HepG2 (cell line): Measurements from ENCODE around the gene GIN1. TPM values are rescaled to one million over a fixed set of nuclear protein-coding genes. Genes with fewer than 3 reads are reported as not detected.
A peak's percentile ranks its signal among the peaks of the same experiment; 100 is the strongest.

Experiments
- ATAC-seq: fragments of 200-7000 bp; cut with Tn5 transposase; 3 replicates; pipeline ENCODE4 v1.9.1; 2020; ENCODE audit warnings: mild to moderate bottlenecking, moderate library complexity
- BruUV-seq: library from RNA; stranded (reverse); fragments of 400-500 nt; replicated peaks from 2 replicates; lab custom pipeline; 2021; lab: Mats Ljungman, UMichigan
- CTCF ChIA-PET: fragments of 300-600 bp; formaldehyde crosslinking; extraction: SDS; loops from one replicate; lab custom pipeline; 2021; ENCODE audit warnings: low total read pairs, inconsistent platforms, low intra/inter-chr PET ratio; lab: Yijun Ruan, JAX
- POLR2A ChIA-PET: fragments of 350-600 bp; sonication (Branson Sonifier 250); formaldehyde crosslinking; loops from one replicate; lab custom pipeline; 2020; ENCODE audit warnings: antibody characterized with exemption, inconsistent platforms; lab: Yijun Ruan, JAX
- DNase-seq: peaks from one replicate; pipeline ENCODE4 v3.0.0-alpha.2; 2015; ENCODE audit warnings: low spot score
- FAIRE-seq: peaks from 3 replicates; lab custom pipeline; 2011; peaks lifted over from hg19 to GRCh38; lab: Jason Lieb, UNC
- H2AFZ ChIP-seq: one replicate; pipeline ENCODE4 v1.6.1; 2011; ENCODE audit warnings: low read length, inconsistent platforms
- H3K27ac ChIP-seq: fragments of 300-600 bp; 3 replicates; pipeline ENCODE4 v1.8.0; 2011; ENCODE audit warnings: mixed run types, mild to moderate bottlenecking, mixed read lengths, low read length, inconsistent platforms; ENCODE audit not compliant: insufficient read depth; ENCODE audit errors: extremely low read length
- H3K27me3 ChIP-seq, 2 experiments: fragments of 200-600 bp in 1 of 2; 2 replicates in 1 of 2; 3 replicates in 1 of 2; pipeline versions ENCODE4 v1.6.0 to v1.8.0; 2011; ENCODE audit warnings: low read length in 2 of 2, mild to moderate bottlenecking in 2 of 2, moderate library complexity in 2 of 2, inconsistent platforms in 1 of 2; ENCODE audit not compliant: insufficient read depth in 2 of 2, control insufficient read depth in 1 of 2
- H3K36me3 ChIP-seq, 2 experiments: fragments of 200-600 bp in 1 of 2; replicated peaks in 1 of 2; 2 replicates in 1 of 2; 3 replicates in 1 of 2; pipeline versions ENCODE4 v1.5.1 to v1.8.0; 2011; ENCODE audit warnings: low read length in 2 of 2, inconsistent platforms in 1 of 2; ENCODE audit not compliant: insufficient read depth in 2 of 2, control insufficient read depth in 1 of 2
- H3K4me1 ChIP-seq: 2 replicates; pipeline ENCODE4 v1.5.1; 2012; ENCODE audit warnings: low read length, inconsistent platforms; ENCODE audit not compliant: insufficient read depth
- H3K4me2 ChIP-seq: 2 replicates; pipeline ENCODE4 v1.6.0; 2011; ENCODE audit warnings: low read depth, low read length, inconsistent platforms
- H3K4me3 ChIP-seq, 3 experiments: fragments of 200-600 bp in 1 of 3; sonication (generic), shearing (Covaris generic) in 1 of 3; replicated peaks in 1 of 3; 2 replicates each; pipeline ENCODE4 v1.5.1; 2011 to 2016; ENCODE audit warnings: low read length in 3 of 3, inconsistent platforms in 2 of 3, low read depth in 2 of 3, mild to moderate bottlenecking in 2 of 3, control low read depth in 1 of 3, mixed read lengths in 1 of 3; ENCODE audit not compliant: insufficient read depth in 1 of 3
- H3K79me2 ChIP-seq: one replicate; pipeline ENCODE4 v1.6.1; 2011; ENCODE audit warnings: low read length, inconsistent platforms; ENCODE audit not compliant: insufficient read depth
- H3K9ac ChIP-seq: 2 replicates; pipeline ENCODE4 v1.6.0; 2011; ENCODE audit warnings: mild to moderate bottlenecking, low read depth, low read length, inconsistent platforms; ENCODE audit not compliant: insufficient read depth
- H3K9me3 ChIP-seq: 2 replicates; pipeline ENCODE4 v1.5.1; 2012; ENCODE audit warnings: mild to moderate bottlenecking, low read length
- H4K20me1 ChIP-seq: 2 replicates; pipeline ENCODE4 v1.6.0; 2011; ENCODE audit warnings: inconsistent platforms, mild to moderate bottlenecking, low read length, moderate library complexity; ENCODE audit not compliant: insufficient read depth
- MNT ChIP-seq: fragments of 450-650 bp; IDR thresholded peaks from 2 replicates; pipeline ENCODE4 v1.6.1; 2016
- THAP11 ChIP-seq: IDR thresholded peaks from 2 replicates; pipeline ENCODE4 v1.6.1; 2016; ENCODE audit warnings: missing biosample characterization, missing genetic modification reagents
- U2AF2 ChIP-seq: fragments of 200-400 bp; formaldehyde crosslinking; IDR thresholded peaks from 2 replicates; pipeline ENCODE4 v1.6.1; 2017; ENCODE audit warnings: low read depth, mild to moderate bottlenecking, low read length
- USF2 ChIP-seq, 2 experiments: sonication (generic) in 1 of 2; formaldehyde crosslinking in 1 of 2; IDR thresholded peaks; 2 replicates each; pipeline versions ENCODE4 v1.5.1 to v1.6.1; 2011 to 2020; ENCODE audit warnings: borderline replicate concordance in 1 of 2, low read depth in 1 of 2, low read length in 1 of 2, mild to moderate bottlenecking in 1 of 2, missing genetic modification reagents in 1 of 2, moderate library complexity in 1 of 2
- ZNF143 ChIP-seq: sonication (generic); formaldehyde crosslinking; IDR thresholded peaks from 2 replicates; pipeline ENCODE4 v1.4.0; 2020; ENCODE audit warnings: missing genetic modification reagents
- ZNF777 ChIP-seq: sonication (generic); formaldehyde crosslinking; IDR thresholded peaks from 2 replicates; pipeline ENCODE4 v1.4.0; 2020; ENCODE audit warnings: missing genetic modification reagents
- ZNF839 ChIP-seq: sonication (generic); formaldehyde crosslinking; IDR thresholded peaks from 2 replicates; pipeline ENCODE4 v1.4.0; 2020; ENCODE audit warnings: missing genetic modification reagents, mild to moderate bottlenecking, borderline replicate concordance
- WGBS: methylation state at CpG from one replicate; pipeline ENCODE4 v1.1.6; 2017; ENCODE audit warnings: low lambda C conversion rate; 5-methylcytosine and 5-hydroxymethylcytosine counted together
- in situ Hi-C: cut with HindIII; loops from 2 replicates; pipeline ENCODE4 v1.10.0; 2017; ENCODE audit warnings: low pct_unique_long_range_greater_than_20kb; ENCODE audit not compliant: extremely low pct_ligation_motif_present
- intact Hi-C: fragments of 100-400 bp; cut with micrococcal nuclease; formaldehyde crosslinking; loops from one replicate; pipeline ENCODE4 v1.10.0; 2022; ENCODE audit not compliant: unreplicated experiment
- polyA plus RNA-seq, 8 experiments: library from polyadenylated mRNA; depleted of rRNA in 3 of 8; stranded (reverse) in 7 of 8; unstranded in 1 of 8; fragments of >200 nt; fragmentation: Illumina TruSeq in 4 of 8; extraction: Trizol in 4 of 8; gene quantifications; 2 replicates each; pipeline versions ENCODE4 v1.2.1 to v1.2.3, GENCODE V29; 2011 to 2016; ENCODE audit warnings: low read depth in 4 of 8, missing spikeins in 1 of 8, mixed read lengths in 1 of 8; ENCODE audit not compliant: insufficient read depth in 1 of 8
- total RNA-seq, 5 experiments: library from RNA; depleted of rRNA; stranded (reverse); fragments of >200 nt; fragmentation: Illumina TruSeq; extraction: Trizol; gene quantifications; 2 replicates each; pipeline ENCODE4 v1.2.3, GENCODE V29; 2016; ENCODE audit warnings: low read depth in 1 of 5

Gene GIN1
- total and polyA plus RNA-seq, 2 of the 13 experiments (the other 11 are each of a cell fraction or from before 2014, with no cell fraction given): 1.7 to 7.7 TPM

- Histone ChIP-seq H3K9ac (no peak overlapping the region), H4K20me1 (no peaks in the 10 kb centered on the region), H2AFZ (no peak overlapping the region), H3K4me3 (no peak overlapping the region), H3K9me3 (no peaks in the 10 kb centered on the region), H3K4me1 (no peaks in the 10 kb centered on the region), H3K36me3 (peaks cover 0 to 18% of the 10 kb centered on the region in 2 experiments; a peak in 4 of 5 replicates), H3K27ac (no peak overlapping the region), H3K27me3 (no peaks in the 10 kb centered on the region), H3K4me2 (no peak overlapping the region), H3K79me2 (no peaks in the 10 kb centered on the region)
- intact Hi-C loops: no loop called here
- TF ChIP-seq MNT (peak; percentile 61), ZNF777 (CRISPR knock-in tag) (no peak), U2AF2 (no peak)
- ChIA-PET CTCF (no interaction called here), POLR2A (no interaction called here)
- FAIRE-seq (no peak), DNase-seq (peak; percentile 10), ATAC-seq (no peak)
- 93% methylated on average over 6 of the region's 6 CpGs for WGBS
- in situ Hi-C loops: no loop called here
- no TSS peak for BruUV-seq
These were observed 18.7 kb downstream of the GIN1 start for GRCh38 chr5:103101079-103101750.

GRCh38 chr5:103098993-103099392 is 20.9 kb downstream of the GIN1 start:
- 74% methylated on average over 2 of the region's 2 CpGs for WGBS
- intact Hi-C loops: no loop called here

More at GRCh38 chr5:103098993-103099392, 20.9 kb downstream of the GIN1 start:
- no peak overlapping the region for H3K4me2 ChIP-seq
- H2AFZ ChIP-seq: no peak overlapping the region
- BruUV-seq: no TSS peak
- DNase-seq (peak; percentile 12), ATAC-seq (no peak), FAIRE-seq (peak; percentile 4)
- H3K4me3 ChIP-seq: no peak overlapping the region
- H3K27me3 ChIP-seq: no peaks in the 10 kb centered on the region
- no peak for TF ChIP-seq ZNF839 (CRISPR knock-in tag)
- TF ChIP-seq THAP11: peak; percentile 93
- 0 out of 2 replicates have a peak, but pooled peaks have one; percentile 18 for TF ChIP-seq USF2 (IDR thresholded peaks at IDR 0.05; ENCODE audit: low read depth, low read length)
- no peak; the same call in 1 of the 2 replicates for TF ChIP-seq USF2 (CRISPR knock-in tag; IDR thresholded peaks at IDR 0.05; ENCODE audit: borderline replicate concordance)
- TF ChIP-seq ZNF143 (CRISPR knock-in tag): peak; percentile 75
- no peaks in the 10 kb centered on the region for H3K9me3 ChIP-seq
- no peak overlapping the region for H3K9ac ChIP-seq
- H4K20me1 ChIP-seq: no peaks in the 10 kb centered on the region
- ChIA-PET POLR2A (interaction anchor here (0.9 kb wide), 1 partner anchor 21 kb away, joined by 4 read pairs; the partner anchor contains the start of genes GIN1 and PPIP5K2), CTCF (no interaction called here)
- no peaks in the 10 kb centered on the region for H3K79me2 ChIP-seq
- H3K4me1 ChIP-seq: 0 out of 2 replicates have a peak, but pooled peaks cover 7% of the 10 kb centered on the region
- in situ Hi-C loops: no loop called here
- H3K36me3 ChIP-seq: peaks cover 0 to 15% of the 10 kb centered on the region in 2 experiments; a peak in 4 of 5 replicates
- H3K27ac ChIP-seq: no peak overlapping the region
